ENCODE data around the gene SPINK7. TPM values are rescaled to one million over a fixed set of nuclear protein-coding genes. Genes with fewer than 3 reads are reported as not detected.
A peak's percentile ranks its signal among the peaks of the same experiment; 100 is the strongest.
"Not testable (repeated sequence)": the region's sequence is repeated elsewhere in the genome, so short reads cannot be mapped to it uniquely, and the experiment has no call there.

SPINK7 gene
- total RNA-seq = not detected
- polyA plus RNA-seq (2013, experiment 1 of 2) = 0.06 TPM
- not detected for polyA plus RNA-seq (2013, experiment 2 of 2)
- 0 to 0.08 (median 0) reads per million in 172 experiments for total RNA-seq

DNA sequence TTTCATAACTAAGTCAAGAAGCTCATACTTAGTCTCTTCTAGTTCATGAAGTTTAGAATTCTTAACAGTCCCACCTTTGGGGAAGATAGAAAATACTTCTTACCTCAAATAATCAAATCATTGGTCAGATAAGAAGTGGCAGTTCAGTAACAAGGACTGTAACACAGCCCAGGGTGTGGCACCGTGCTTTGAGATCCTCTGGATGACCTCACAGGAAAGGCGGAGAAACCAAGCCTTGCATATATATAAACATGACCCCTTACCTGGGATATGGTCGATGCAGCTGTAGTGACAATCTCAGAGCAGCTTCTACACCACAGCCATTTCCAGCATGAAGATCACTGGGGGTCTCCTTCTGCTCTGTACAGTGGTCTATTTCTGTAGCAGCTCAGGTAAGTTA is at the start of gene SPINK7:
Gene SPINK7, plus strand, starts transcription at position 271 of the 400 bp plus-strand sequence. Its CDS starts 61 bp downstream, at position 332.
- ChIA-PET CTCF (no interaction called here), POLR2A (no interaction called here)
- H3K36me3 ChIP-seq (ENCODE audit: insufficient read depth, low read length) = no peaks in the 10 kb centered on the region
- Mint-ChIP-seq H3K27ac (no peak within 1 kb of the TSS), H3K4me3 (no peak within 1 kb of the TSS), H3K9me3 (peaks cover 3% of the 10 kb centered on the region), H3K4me1 (ENCODE audit: low read depth) (no peaks in the 10 kb centered on the region), H3K27me3 (peaks cover 6% of the 10 kb centered on the region), H3K36me3 (ENCODE audit: low read depth) (no peaks in the 10 kb centered on the region)
- H3K4me1 ChIP-seq (ENCODE audit: insufficient read depth, low read length) = no peaks in the 10 kb centered on the region
- TF ChIP-seq, protein P1, sequence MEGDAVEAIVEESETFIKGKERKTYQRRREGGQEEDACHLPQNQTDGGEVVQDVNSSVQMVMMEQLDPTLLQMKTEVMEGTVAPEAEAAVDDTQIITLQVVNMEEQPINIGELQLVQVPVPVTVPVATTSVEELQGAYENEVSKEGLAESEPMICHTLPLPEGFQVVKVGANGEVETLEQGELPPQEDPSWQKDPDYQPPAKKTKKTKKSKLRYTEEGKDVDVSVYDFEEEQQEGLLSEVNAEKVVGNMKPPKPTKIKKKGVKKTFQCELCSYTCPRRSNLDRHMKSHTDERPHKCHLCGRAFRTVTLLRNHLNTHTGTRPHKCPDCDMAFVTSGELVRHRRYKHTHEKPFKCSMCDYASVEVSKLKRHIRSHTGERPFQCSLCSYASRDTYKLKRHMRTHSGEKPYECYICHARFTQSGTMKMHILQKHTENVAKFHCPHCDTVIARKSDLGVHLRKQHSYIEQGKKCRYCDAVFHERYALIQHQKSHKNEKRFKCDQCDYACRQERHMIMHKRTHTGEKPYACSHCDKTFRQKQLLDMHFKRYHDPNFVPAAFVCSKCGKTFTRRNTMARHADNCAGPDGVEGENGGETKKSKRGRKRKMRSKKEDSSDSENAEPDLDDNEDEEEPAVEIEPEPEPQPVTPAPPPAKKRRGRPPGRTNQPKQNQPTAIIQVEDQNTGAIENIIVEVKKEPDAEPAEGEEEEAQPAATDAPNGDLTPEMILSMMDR (IDR thresholded peaks at IDR 0.05) = no peak
- H3K27me3 ChIP-seq (ENCODE audit: control insufficient read depth in 1 of 2, insufficient read depth in 2 of 2, low read length in 2 of 2) = no peaks in the 10 kb centered on the region
- DNase-seq = no peak
- H3K4me3 ChIP-seq (ENCODE audit: low read length) = no peak within 1 kb of the TSS
- intact Hi-C loops (cut with DNase I, micrococcal nuclease) = no loop called here
- no peak for ATAC-seq (ENCODE audit: poor library complexity)
- peaks cover 0 to 7% of the 10 kb centered on the region in 2 experiments for H3K9me3 ChIP-seq (ENCODE audit: control insufficient read depth in 1 of 2, insufficient read depth in 1 of 2, low read length in 2 of 2)
- H3K27ac ChIP-seq (ENCODE audit: low read depth in 1 of 2, low read length in 2 of 2) = no peak within 1 kb of the TSS

DNA sequence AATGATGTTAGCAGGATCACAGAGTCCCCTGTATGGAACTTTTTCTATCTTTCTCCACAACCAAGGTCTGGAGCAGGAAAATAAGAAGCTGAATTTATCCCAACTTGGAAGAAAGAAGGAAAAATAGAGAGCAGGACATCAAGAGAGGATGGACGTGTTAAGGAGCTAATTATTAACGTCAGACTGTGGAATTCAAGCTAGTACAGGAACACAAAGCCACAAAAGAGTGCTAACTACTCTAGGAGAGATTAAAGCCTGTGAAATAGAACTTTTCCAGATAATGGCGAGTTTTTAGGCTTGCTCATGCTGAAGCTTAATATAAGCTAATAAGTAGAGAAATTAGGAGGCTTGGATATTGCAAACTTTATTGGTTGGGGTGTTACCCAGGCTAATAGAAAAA is 44.3 kb upstream of the SPINK7 start:
- Histone ChIP-seq H3K27me3 (ENCODE audit: control insufficient read depth in 1 of 2, insufficient read depth in 2 of 2, low read length in 2 of 2) (no peaks in the 10 kb centered on the region), H3K36me3 (ENCODE audit: insufficient read depth, low read length) (no peaks in the 10 kb centered on the region), H3K9me3 (ENCODE audit: control insufficient read depth in 1 of 2, insufficient read depth in 1 of 2, low read length in 2 of 2) (peaks cover 0 to 3% of the 10 kb centered on the region in 2 experiments), H3K4me1 (ENCODE audit: insufficient read depth, low read length) (no peaks in the 10 kb centered on the region), H3K27ac (ENCODE audit: low read depth in 1 of 2, low read length in 2 of 2) (no peak overlapping the region), H3K4me3 (ENCODE audit: low read length) (no peak overlapping the region)
- intact Hi-C loops (cut with DNase I, micrococcal nuclease) = no loop called here
- Mint-ChIP-seq H3K27ac (no peak overlapping the region), H3K4me3 (no peak overlapping the region), H3K27me3 (no peaks in the 10 kb centered on the region), H3K9me3 (peaks cover 3% of the 10 kb centered on the region), H3K36me3 (ENCODE audit: low read depth) (no peaks in the 10 kb centered on the region), H3K4me1 (ENCODE audit: low read depth) (no peaks in the 10 kb centered on the region)
- ChIA-PET POLR2A (no interaction called here), CTCF (no interaction called here)
- no peak for ATAC-seq (ENCODE audit: poor library complexity)
- no peak for DNase-seq
- TF ChIP-seq, protein P1 (IDR thresholded peaks at IDR 0.05) = no peak

DNA sequence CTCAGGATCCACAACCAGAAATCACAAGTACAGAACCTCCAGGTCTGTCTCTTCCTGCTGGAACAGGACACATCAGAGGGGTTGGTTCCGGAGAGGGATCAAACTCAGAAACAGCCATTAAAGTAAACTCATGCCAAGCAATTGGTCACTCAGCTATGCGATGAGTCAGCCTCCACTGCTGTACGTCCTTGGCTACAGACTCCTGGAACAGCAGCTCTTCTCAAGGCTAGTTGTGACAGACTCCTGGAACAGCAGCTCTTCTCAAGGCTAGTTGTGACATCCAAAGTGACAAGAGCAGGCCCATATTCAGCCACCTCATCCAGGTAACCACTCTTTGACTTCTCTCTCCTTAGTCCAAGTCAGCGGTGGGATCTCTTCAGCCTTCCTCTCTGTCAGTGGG is 43.7 kb upstream of the SPINK7 start, which contains the start of gene SPINK13:
Gene SPINK13, plus strand, starts transcription at position 229 of the 400 bp plus-strand sequence. CDS start 1,279 bp downstream, outside the sequence.
- H3K27me3 Mint-ChIP-seq = no peaks in the 10 kb centered on the region
- Histone ChIP-seq H3K4me3 (ENCODE audit: low read length) (no peak within 1 kb of the TSS), H3K27me3 (ENCODE audit: control insufficient read depth in 1 of 2, insufficient read depth in 2 of 2, low read length in 2 of 2) (no peaks in the 10 kb centered on the region), H3K9me3 (ENCODE audit: control insufficient read depth in 1 of 2, insufficient read depth in 1 of 2, low read length in 2 of 2) (peaks cover 0 to 3% of the 10 kb centered on the region in 2 experiments), H3K4me1 (ENCODE audit: insufficient read depth, low read length) (no peaks in the 10 kb centered on the region), H3K27ac (ENCODE audit: low read depth in 1 of 2, low read length in 2 of 2) (no peak within 1 kb of the TSS), H3K36me3 (ENCODE audit: insufficient read depth, low read length) (no peaks in the 10 kb centered on the region)
- H3K4me1 Mint-ChIP-seq (ENCODE audit: low read depth) = no peaks in the 10 kb centered on the region
- POLR2A ChIA-PET = no interaction called here
- CTCF ChIA-PET = no interaction called here
- ATAC-seq (ENCODE audit: poor library complexity) = no peak
- TF ChIP-seq, protein P1 (IDR thresholded peaks at IDR 0.05) = no peak
- no peaks in the 10 kb centered on the region for H3K36me3 Mint-ChIP-seq (ENCODE audit: low read depth)
- H3K4me3 Mint-ChIP-seq = no peak within 1 kb of the TSS
- intact Hi-C loops (cut with DNase I, micrococcal nuclease) = no loop called here
- no peak within 1 kb of the TSS for H3K27ac Mint-ChIP-seq
- H3K9me3 Mint-ChIP-seq = peaks cover 3% of the 10 kb centered on the region
- DNase-seq = no peak

DNA sequence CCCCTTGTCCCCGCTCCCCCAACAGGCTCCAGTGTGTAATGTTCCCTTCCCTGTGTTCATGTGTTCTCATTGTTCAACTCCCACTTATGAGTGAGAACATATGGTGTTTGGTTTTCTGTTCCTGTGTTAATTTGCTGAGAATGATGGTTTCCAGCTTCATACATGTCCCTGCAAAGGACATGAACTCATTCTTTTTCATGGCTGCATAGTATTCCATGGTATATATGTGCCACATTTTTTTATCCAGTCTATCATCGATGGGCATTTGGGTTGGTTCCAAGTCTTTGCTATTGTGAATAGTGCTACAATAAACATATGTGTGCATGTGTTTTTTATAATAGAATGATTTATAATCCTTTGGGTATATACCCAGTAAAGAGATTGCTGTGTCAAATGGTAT is 37.1 kb upstream of the SPINK7 start:
- H3K4me1 Mint-ChIP-seq (ENCODE audit: low read depth); CTCF ChIA-PET; H3K27ac Mint-ChIP-seq; H3K9me3 ChIP-seq (ENCODE audit: control insufficient read depth in 1 of 2, insufficient read depth in 1 of 2, low read length in 2 of 2); H3K27me3 ChIP-seq (ENCODE audit: control insufficient read depth in 1 of 2, insufficient read depth in 2 of 2, low read length in 2 of 2); intact Hi-C loops (cut with DNase I, micrococcal nuclease); H3K4me1 ChIP-seq (ENCODE audit: insufficient read depth, low read length); H3K4me3 ChIP-seq (ENCODE audit: low read length); H3K4me3 Mint-ChIP-seq; H3K27me3 Mint-ChIP-seq; ATAC-seq (ENCODE audit: poor library complexity); H3K36me3 Mint-ChIP-seq (ENCODE audit: low read depth); H3K27ac ChIP-seq (ENCODE audit: low read depth in 1 of 2, low read length in 2 of 2); H3K36me3 ChIP-seq (ENCODE audit: insufficient read depth, low read length); DNase-seq; POLR2A ChIA-PET: not testable (repeated sequence)
- H3K9me3 Mint-ChIP-seq = peaks cover 11% of the 10 kb centered on the region

DNA sequence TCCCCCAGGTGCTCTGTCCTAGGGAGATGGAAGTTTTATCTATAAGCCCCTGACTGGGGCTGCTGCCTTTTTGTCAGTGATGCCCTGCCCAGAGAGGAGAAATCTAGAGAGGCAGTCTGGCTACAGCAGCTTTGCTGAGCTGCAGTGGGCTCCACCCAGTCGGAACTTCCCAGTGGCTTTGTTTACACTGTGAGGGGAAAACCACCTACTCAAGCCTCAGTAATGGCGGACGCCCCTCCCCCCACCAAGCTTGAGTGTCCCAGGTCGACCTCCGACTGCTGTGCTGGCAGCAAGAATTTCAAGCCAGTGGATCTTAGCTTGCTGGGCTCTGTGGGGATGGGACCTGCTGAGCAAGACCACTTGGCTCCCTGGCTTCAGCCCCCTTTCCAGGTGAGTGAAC is 31.3 kb upstream of the SPINK7 start:
- H3K4me3 Mint-ChIP-seq; H3K4me3 ChIP-seq (ENCODE audit: low read length); H3K27ac Mint-ChIP-seq; POLR2A ChIA-PET; H3K4me1 ChIP-seq (ENCODE audit: insufficient read depth, low read length); CTCF ChIA-PET; H3K36me3 ChIP-seq (ENCODE audit: insufficient read depth, low read length); H3K27ac ChIP-seq (ENCODE audit: low read depth in 1 of 2, low read length in 2 of 2); H3K9me3 ChIP-seq (ENCODE audit: control insufficient read depth in 1 of 2, insufficient read depth in 1 of 2, low read length in 2 of 2); ATAC-seq (ENCODE audit: poor library complexity); intact Hi-C loops (cut with DNase I, micrococcal nuclease); H3K36me3 Mint-ChIP-seq (ENCODE audit: low read depth); H3K27me3 ChIP-seq (ENCODE audit: control insufficient read depth in 1 of 2, insufficient read depth in 2 of 2, low read length in 2 of 2); H3K4me1 Mint-ChIP-seq (ENCODE audit: low read depth): not testable (repeated sequence)
- Mint-ChIP-seq H3K9me3 (peaks cover 11% of the 10 kb centered on the region), H3K27me3 (peaks cover 19% of the 10 kb centered on the region)
- peak in 1 of 14 experiments; percentile 7 for DNase-seq

Measured in CD4-positive, alpha-beta T cell (primary cell).